Measurements from ENCODE around the gene DIP2C.
"Not testable (repeated sequence)": the region's sequence is repeated elsewhere in the genome, so short reads cannot be mapped to it uniquely, and the experiment has no call there.

DIP2C gene

GRCh38 chr10:529468-530230 lies 159.8 kb downstream of the DIP2C start:
- no peak for DNase-seq

GRCh38 chr10:528173-529165 lies 161.0 kb downstream of the DIP2C start:
- no peak for DNase-seq

GRCh38 chr10:527416-527815 lies 162.1 kb downstream of the DIP2C start:
- no peak for DNase-seq

- DNase-seq, result no peak
Measured at GRCh38 chr10:526651-527312, 162.7 kb downstream of the DIP2C start.

- DNase-seq, result no peak
Measured at GRCh38 chr10:525565-526315, 163.7 kb downstream of the DIP2C start.

- no peak for DNase-seq
Measured at GRCh38 chr10:523925-524324, 165.5 kb downstream of the DIP2C start.

- no peak for DNase-seq
Measured at GRCh38 chr10:522350-522749, 167.1 kb downstream of the DIP2C start.

GRCh38 chr10:521261-522250 lies 167.9 kb downstream of the DIP2C start:
- no peak for DNase-seq

- DNase-seq, result no peak
Measured at GRCh38 chr10:520402-520787, 169.1 kb downstream of the DIP2C start.

GRCh38 chr10:519716-520401 lies 169.6 kb downstream of the DIP2C start:
- no peak for DNase-seq

- no peak for DNase-seq
Measured at GRCh38 chr10:519055-519715, 170.3 kb downstream of the DIP2C start.

GRCh38 chr10:517872-518475 lies 171.5 kb downstream of the DIP2C start:
- no peak for DNase-seq

- no peak for DNase-seq
Measured at GRCh38 chr10:517241-517830, 172.1 kb downstream of the DIP2C start.

- no peak for DNase-seq
Measured at GRCh38 chr10:516764-517163, 172.7 kb downstream of the DIP2C start.

GRCh38 chr10:515674-516073 lies 173.8 kb downstream of the DIP2C start:
- no peak for DNase-seq

GRCh38 chr10:514137-514671 lies 175.3 kb downstream of the DIP2C start:
- DNase-seq, result no peak

GRCh38 chr10:513393-513792 lies 176.1 kb downstream of the DIP2C start:
- no peak for DNase-seq

- DNase-seq, result not testable (repeated sequence)
Measured at GRCh38 chr10:512661-513060, 176.8 kb downstream of the DIP2C start.

- no peak for DNase-seq
Measured at GRCh38 chr10:511849-512191, 177.6 kb downstream of the DIP2C start.
